Measurements from ENCODE around the gene IFNA5. TPM values are rescaled to one million over a fixed set of nuclear protein-coding genes. Genes with fewer than 3 reads are reported as not detected.

The IFNA5 gene
- total RNA-seq, 1 donor from 2014 or later = not detected

DNA sequence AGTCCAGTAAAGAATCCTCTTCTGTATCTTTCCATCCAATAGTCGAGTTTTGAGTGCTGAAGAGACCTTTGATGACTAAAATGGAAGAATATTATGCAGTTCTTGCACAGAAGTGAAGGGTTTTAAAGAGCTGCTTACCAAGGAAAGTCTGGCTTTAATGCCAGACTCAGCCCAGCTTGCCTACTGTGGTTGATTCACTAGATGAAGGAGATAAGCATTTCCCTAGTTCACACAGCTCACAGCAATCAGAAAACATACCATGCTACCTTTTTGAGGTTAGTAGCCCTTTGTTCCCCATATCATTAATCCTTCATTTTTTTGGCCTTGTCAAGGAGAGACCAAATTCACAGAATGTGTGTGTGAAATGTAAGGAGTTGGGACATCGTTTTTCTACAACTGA is 15.3 kb downstream of the IFNA5 start:
- no peak for DNase-seq

DNA sequence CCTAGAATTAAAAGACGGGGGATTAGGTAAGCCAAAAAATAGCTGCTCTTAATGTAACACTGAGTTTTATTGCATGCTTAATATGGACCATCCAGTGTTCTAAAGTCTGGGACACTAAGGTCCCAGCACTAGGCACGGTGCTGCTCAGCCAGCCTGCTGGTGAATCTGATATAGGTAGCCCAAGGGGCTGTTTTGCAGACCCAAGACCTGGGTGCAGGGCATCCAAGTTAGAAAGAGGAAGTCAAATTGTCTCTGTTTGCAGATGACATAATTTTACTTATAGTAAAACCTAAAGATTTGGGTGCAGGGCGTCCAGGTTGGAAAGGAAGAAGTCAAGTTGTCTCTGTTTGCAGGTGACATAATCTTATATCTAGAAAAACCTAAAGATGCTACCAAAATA is 17.8 kb downstream of the IFNA5 start:
- DNase-seq = no peak

GRCh38 chr9:21286659-21287058 is 18.5 kb downstream of the IFNA5 start:
- no peak for DNase-seq

DNA sequence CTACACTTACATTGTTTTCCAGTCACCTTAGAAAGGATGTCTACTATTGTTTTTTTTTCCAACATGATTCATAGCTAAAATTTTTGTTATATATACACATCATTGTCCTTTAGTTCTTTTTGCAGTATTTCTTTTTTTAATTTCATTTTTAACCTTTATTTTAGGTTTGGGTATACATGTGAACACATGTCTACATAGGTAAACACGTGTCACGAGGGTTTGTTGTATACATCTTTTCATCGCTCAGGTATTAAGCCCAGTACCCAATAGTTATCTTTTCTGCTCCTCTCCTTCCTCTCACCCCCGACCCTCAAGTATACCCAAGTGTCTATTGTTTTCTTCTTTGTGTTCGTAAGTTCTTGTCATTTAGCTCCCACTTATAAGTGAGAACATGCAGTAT is 19.0 kb downstream of the IFNA5 start:
- DNase-seq = no peak

DNA sequence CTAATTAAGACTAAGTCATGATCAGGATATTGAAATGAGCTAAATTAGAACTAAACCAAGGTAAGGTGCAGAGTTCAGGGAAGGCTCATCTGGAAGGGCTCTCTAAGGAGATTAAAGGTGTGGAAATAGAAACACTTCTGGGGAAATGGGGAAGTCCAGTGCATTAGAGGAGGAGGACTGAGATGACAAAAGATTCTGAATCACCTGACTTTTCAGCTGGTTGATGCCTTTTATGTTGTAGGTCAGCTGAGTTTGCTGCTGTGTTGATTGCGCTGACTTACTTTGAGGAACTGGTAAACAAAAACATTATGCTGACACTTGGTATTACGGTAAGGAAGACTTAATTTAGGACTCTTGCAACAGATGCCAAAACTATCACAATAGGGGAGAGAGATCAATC is 23.8 kb downstream of the IFNA5 start:
- no peak for DNase-seq

- DNase-seq = no peak
Observed at GRCh38 chr9:21268347-21268657, 36.8 kb downstream of the IFNA5 start.

DNA sequence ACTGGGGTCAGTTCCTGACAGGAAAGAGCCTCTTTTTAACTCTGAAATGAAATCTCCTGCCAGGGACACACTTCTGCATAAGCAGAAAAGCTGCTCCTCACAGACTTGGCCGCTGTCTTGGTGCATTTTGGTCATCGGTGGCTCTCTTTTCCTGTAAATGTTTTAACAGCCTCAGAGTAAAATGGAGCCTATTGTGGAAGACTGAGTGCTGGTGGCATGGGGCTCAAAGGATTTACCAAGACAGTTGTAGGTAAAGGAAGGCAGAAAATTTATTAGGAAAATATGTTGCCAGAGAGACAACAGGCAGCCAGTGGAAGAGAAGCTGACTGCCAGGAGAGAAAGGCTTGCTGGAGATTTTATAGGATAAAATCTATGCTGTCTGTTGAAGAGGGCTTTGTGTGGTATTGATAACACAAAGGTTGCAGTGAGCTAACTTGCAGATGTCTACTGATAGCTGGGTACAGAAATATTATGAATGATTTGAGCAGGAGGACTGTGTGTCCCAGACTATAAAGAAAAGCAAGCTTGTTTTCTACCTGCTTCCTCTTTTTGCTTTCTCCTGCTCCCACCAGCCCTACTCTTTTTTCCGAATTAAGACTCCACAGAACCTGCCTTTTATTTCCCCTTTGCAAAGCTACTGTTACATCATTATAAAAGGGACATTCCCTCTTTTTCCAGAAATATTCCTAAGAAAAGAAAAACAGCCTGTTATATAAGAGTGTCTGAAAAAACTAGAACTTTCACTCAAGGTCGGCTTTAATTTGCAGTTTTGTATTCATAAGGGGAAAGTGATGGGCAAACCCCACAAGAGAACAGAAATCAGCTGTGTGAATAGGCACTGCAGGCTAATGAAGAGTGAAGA is 37.4 kb downstream of the IFNA5 start:
- DNase-seq = no peak

- no peak for DNase-seq
Observed at GRCh38 chr9:21266733-21267484, 38.2 kb downstream of the IFNA5 start.

DNA sequence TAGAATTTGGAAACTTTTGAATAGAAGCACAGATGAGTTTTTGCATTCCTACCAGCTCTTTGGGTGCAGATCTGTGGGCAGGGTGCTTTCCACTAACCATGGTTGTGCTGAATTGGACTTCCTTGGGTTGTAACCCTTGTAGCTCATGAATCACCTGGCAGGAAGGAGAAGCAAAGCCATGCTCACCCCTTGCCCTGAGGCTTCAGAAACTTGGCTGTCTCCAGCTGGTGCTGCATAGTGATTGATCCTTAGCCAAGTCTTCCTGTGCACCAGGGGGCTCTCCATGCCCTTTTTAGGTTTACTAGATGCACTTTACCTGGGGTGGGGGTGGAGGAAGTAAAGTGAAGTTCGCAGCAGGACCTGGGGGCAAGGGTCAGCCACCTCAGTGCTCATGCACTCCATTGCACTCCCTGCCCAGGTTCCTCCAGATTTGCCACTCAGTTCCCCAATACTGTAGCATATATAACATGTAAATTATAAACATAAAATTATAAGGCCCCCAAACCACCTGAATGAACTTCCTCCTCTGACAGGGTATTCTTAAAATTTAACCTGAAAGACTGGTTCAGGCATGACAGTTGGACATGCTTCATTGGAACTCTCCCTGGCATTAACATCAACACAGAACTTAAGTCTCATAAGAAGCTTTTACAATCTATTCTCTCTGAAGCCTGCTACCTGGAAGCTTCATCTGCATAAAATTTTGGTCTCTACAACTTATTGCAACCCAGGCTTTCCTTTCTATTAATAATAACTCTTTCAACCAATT is 39.5 kb downstream of the IFNA5 start:
- DNase-seq = no peak

DNA sequence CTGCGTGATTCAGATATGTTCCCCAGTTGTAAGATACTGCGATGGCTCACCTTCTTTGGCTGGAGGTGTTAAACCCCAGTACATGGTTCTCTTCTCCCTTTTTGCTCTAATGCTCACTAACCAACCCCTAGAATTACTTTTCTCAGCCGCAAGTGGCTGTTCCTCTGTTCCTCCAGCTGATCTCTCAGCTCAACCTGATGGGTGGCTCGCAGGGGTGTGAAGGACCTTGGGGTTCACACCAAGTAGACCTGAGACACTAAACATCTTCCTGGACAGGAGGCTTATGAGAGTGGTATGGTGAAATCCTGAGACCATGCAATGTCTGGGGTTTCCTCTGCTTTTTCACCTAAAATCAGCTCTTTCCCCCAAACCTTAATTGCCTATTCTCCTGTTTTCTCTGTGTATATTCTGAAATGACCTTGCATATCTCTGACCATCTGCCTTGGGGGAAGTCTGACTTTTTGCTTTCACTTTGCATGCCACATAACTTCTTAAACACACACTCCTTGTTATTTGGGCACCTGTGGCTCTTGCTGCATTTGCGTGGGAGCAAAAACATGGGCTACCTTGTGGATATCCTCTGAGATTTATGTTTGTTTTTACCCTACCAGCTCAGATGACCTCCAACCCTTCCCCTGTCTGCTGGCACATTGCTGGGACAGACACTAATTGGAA is 49.4 kb downstream of the IFNA5 start:
- DNase-seq = no peak

Other genes starting within 250 kb of the IFNA5 start
- not detected for gene IFNB1, start 227.4 kb downstream of the IFNA5 start, total RNA-seq
- not detected for gene IFNW1, start 163.5 kb downstream of the IFNA5 start, total RNA-seq
- gene IFNA21, start 138.7 kb downstream of the IFNA5 start, total RNA-seq = not detected
- not detected for gene IFNA4, start 117.7 kb downstream of the IFNA5 start, total RNA-seq
- gene IFNA7, start 103.1 kb downstream of the IFNA5 start, total RNA-seq = not detected
- gene IFNA10, start 98.2 kb downstream of the IFNA5 start, total RNA-seq = not detected
- not detected for gene IFNA16, start 88.0 kb downstream of the IFNA5 start, total RNA-seq
- gene IFNA17, start 77.1 kb downstream of the IFNA5 start, total RNA-seq = not detected
- not detected for gene IFNA14, start 65.3 kb downstream of the IFNA5 start, total RNA-seq
- 81.4 TPM for gene KLHL9, start 30.1 kb upstream of the IFNA5 start, total RNA-seq
- gene IFNA6, start 45.6 kb upstream of the IFNA5 start, total RNA-seq = not detected
- not detected for gene IFNA13, start 62.7 kb upstream of the IFNA5 start, total RNA-seq
- not detected for gene IFNA2, start 80.1 kb upstream of the IFNA5 start, total RNA-seq
- not detected for gene IFNA8, start 103.8 kb upstream of the IFNA5 start, total RNA-seq
- gene IFNA1, start 135.1 kb upstream of the IFNA5 start, total RNA-seq = not detected
- not detected for gene IFNE, start 177.0 kb upstream of the IFNA5 start, total RNA-seq

Data from occipital lobe (tissue), 2 donors.